Epithelial cell of proximal tubule (primary cell): ENCODE data around the gene ITPR1. TPM values are rescaled to one million over a fixed set of nuclear protein-coding genes. Genes with fewer than 3 reads are reported as not detected.
A peak's percentile ranks its signal among the peaks of the same experiment; 100 is the strongest.

Source experiments
- DNase-seq: peaks from one replicate; pipeline ENCODE4 v3.0.0-alpha.2; 2011; ENCODE audit warnings: low read depth
- H3K4me3 ChIP-seq: 2 replicates; pipeline ENCODE4 v1.5.1; 2011; ENCODE audit warnings: low read depth, mild to moderate bottlenecking, low read length
- CTCF ChIP-seq: conservative IDR thresholded peaks from 2 replicates; pipeline ENCODE4 v1.5.1; 2012; ENCODE audit warnings: low read depth, mild to moderate bottlenecking, low read length
- total RNA-seq: library from RNA; depleted of rRNA; stranded (reverse); fragments of >200 nt; gene quantifications from 2 replicates; pipeline ENCODE4 v1.2.3, GENCODE V29; 2015

Gene ITPR1
- total RNA-seq, 1 donor from 2014 or later = 4.6 TPM

GRCh38 chr3:4823986-4824925 lies 331.1 kb downstream of the ITPR1 start:
- no peak overlapping the region for H3K4me3 ChIP-seq
- DNase-seq = no peak
- no peak for TF ChIP-seq CTCF

- no peak for TF ChIP-seq CTCF
- H3K4me3 ChIP-seq = no peak overlapping the region
- DNase-seq = peak; percentile 59
Measured at GRCh38 chr3:4824926-4825325, 331.8 kb downstream of the ITPR1 start.

GRCh38 chr3:4825436-4826236 lies 332.5 kb downstream of the ITPR1 start:
- DNase-seq = no peak
- H3K4me3 ChIP-seq = no peak overlapping the region
- no peak for TF ChIP-seq CTCF

- peak; percentile 52 for DNase-seq
- peak overlapping the region; percentile 14 for H3K4me3 ChIP-seq
- TF ChIP-seq CTCF = no peak
Measured at GRCh38 chr3:4826237-4827100, 333.3 kb downstream of the ITPR1 start.

- DNase-seq = no peak
Measured at GRCh38 chr3:4827767-4828166, 334.6 kb downstream of the ITPR1 start.

More at GRCh38 chr3:4827767-4828166, 334.6 kb downstream of the ITPR1 start:
- H3K4me3 ChIP-seq = no peak overlapping the region
- no peak for TF ChIP-seq CTCF
